Keratinocyte (primary cell): ENCODE data around the gene RNF166. TPM values are rescaled to one million over a fixed set of nuclear protein-coding genes. Genes with fewer than 3 reads are reported as not detected.

ENCODE experiments used
- DNase-seq: peaks from one replicate; pipeline ENCODE4 v3.0.0-alpha.2; 2011; ENCODE audit warnings: low read depth, missing footprints, low spot score
- FAIRE-seq: peaks from 2 replicates; lab custom pipeline; 2011; peaks lifted over from hg19 to GRCh38; lab: Jason Lieb, UNC
- H2AFZ ChIP-seq: 2 replicates; pipeline ENCODE4 v1.6.0; 2012; ENCODE audit warnings: low read length, control low read depth, inconsistent platforms; ENCODE audit not compliant: control insufficient read depth
- H3K27ac ChIP-seq: 2 replicates; pipeline ENCODE4 v1.5.1; 2011; ENCODE audit warnings: low read length; ENCODE audit not compliant: control insufficient read depth, insufficient read depth
- H3K27me3 ChIP-seq: 3 replicates; pipeline ENCODE4 v1.6.0; 2011; ENCODE audit warnings: low read length; ENCODE audit not compliant: control insufficient read depth, insufficient read depth; ENCODE audit errors: extremely low read depth
- H3K36me3 ChIP-seq, 2 experiments: 2 replicates in 1 of 2; 3 replicates in 1 of 2; pipeline ENCODE4 v1.5.1; 2011; ENCODE audit warnings: low read length in 2 of 2, mild to moderate bottlenecking in 1 of 2; ENCODE audit not compliant: control insufficient read depth in 2 of 2, insufficient read depth in 2 of 2; ENCODE audit errors: extremely low read depth in 1 of 2
- H3K4me1 ChIP-seq: 3 replicates; pipeline ENCODE4 v1.5.1; 2011; ENCODE audit warnings: low read length; ENCODE audit not compliant: control insufficient read depth, insufficient read depth; ENCODE audit errors: extremely low read depth
- H3K4me2 ChIP-seq: 3 replicates; pipeline ENCODE4 v1.6.0; 2011; ENCODE audit warnings: low read depth, low read length; ENCODE audit not compliant: control insufficient read depth, insufficient read depth; ENCODE audit errors: extremely low read depth
- H3K4me3 ChIP-seq, 3 experiments: fragments of 200-600 bp in 1 of 3; sonication (generic) in 1 of 3; 2 replicates in 2 of 3; 3 replicates in 1 of 3; pipeline ENCODE4 v1.5.1; 2011 to 2016; ENCODE audit warnings: low read length in 3 of 3, mild to moderate bottlenecking in 3 of 3, control low read depth in 2 of 3, inconsistent platforms in 1 of 3, low read depth in 1 of 3, mixed read lengths in 1 of 3, mixed run types in 1 of 3, moderate library complexity in 1 of 3; ENCODE audit not compliant: control insufficient read depth in 2 of 3, insufficient read depth in 2 of 3; ENCODE audit errors: extremely low read depth in 1 of 3
- H3K79me2 ChIP-seq: 2 replicates; pipeline ENCODE4 v1.6.0; 2012; ENCODE audit warnings: low read length; ENCODE audit not compliant: control insufficient read depth, insufficient read depth
- H3K9ac ChIP-seq: 3 replicates; pipeline ENCODE4 v1.6.0; 2011; ENCODE audit warnings: low read length; ENCODE audit not compliant: control insufficient read depth, insufficient read depth; ENCODE audit errors: extremely low read depth
- H3K9me1 ChIP-seq: 3 replicates; pipeline ENCODE4 v1.6.0; 2011; ENCODE audit warnings: low read length; ENCODE audit not compliant: control insufficient read depth, insufficient read depth; ENCODE audit errors: extremely low read depth
- H3K9me3 ChIP-seq: 2 replicates; pipeline ENCODE4 v1.5.1; 2012; ENCODE audit warnings: low read depth, low read length; ENCODE audit not compliant: control insufficient read depth
- H4K20me1 ChIP-seq: 3 replicates; pipeline ENCODE4 v1.6.0; 2011; ENCODE audit warnings: low read length; ENCODE audit not compliant: control insufficient read depth, insufficient read depth; ENCODE audit errors: extremely low read depth
- CTCF ChIP-seq, 3 experiments: IDR thresholded peaks in 1 of 3; conservative IDR thresholded peaks in 1 of 3; optimal IDR thresholded peaks in 1 of 3; 2 replicates in 2 of 3; 3 replicates in 1 of 3; pipeline versions ENCODE3 to v1.5.1; 2011; ENCODE audit warnings: low read length in 3 of 3, mild to moderate bottlenecking in 3 of 3, moderate library complexity in 2 of 3, control low read depth in 1 of 3, inconsistent platforms in 1 of 3; ENCODE audit not compliant: insufficient read depth in 2 of 3; ENCODE audit errors: extremely low read depth in 1 of 3
- EZH2 ChIP-seq: IDR thresholded peaks from one replicate; pipeline ENCODE4 v1.6.1; 2012; ENCODE audit warnings: inconsistent platforms, mild to moderate bottlenecking, low read length, moderate library complexity
- dilution Hi-C: fragments of 300-500 bp; cut with MboI; formaldehyde crosslinking; loops from one replicate; pipeline ENCODE4 v1.7.0; 2020; ENCODE audit warnings: low sequenced_read_pairs; ENCODE audit not compliant: extremely low pct_ligation_motif_present
- polyA plus RNA-seq, 5 experiments: library from polyadenylated mRNA; depleted of rRNA in 3 of 5; stranded (reverse) in 3 of 5; stranded (forward) in 1 of 5; unstranded in 1 of 5; fragments of >200 nt; gene quantifications; 1 replicate in 1 of 5; 2 replicates in 3 of 5; 3 replicates in 1 of 5; pipeline versions ENCODE4 v1.2.1 to v1.2.3, GENCODE V29; 2011 to 2012; ENCODE audit warnings: missing spikeins in 2 of 5, low read depth in 1 of 5, low replicate concordance in 1 of 5

Gene RNF166
- polyA plus RNA-seq, 1 donor (not counting 4 experiments of a cell fraction or from before 2014, with no cell fraction given) = 3.4 TPM

- H3K9me1 ChIP-seq = no peaks in the 10 kb centered on the region
- H3K36me3 ChIP-seq = peaks cover 6 to 16% of the 10 kb centered on the region in 2 experiments
- H3K79me2 ChIP-seq = peaks cover 62% of the 10 kb centered on the region
- H2AFZ ChIP-seq = peak overlapping the region; percentile 63
- H3K4me2 ChIP-seq = peak overlapping the region; percentile 81
- dilution Hi-C loops = loop anchor here (25.0 kb wide), 1 partner anchor 100 kb away; no protein-coding TSS in a partner anchor
- H3K4me1 ChIP-seq = peaks cover 19% of the 10 kb centered on the region
- peaks cover 15% of the 10 kb centered on the region for H4K20me1 ChIP-seq
- peak overlapping the region; percentile 82 for H3K27ac ChIP-seq
- FAIRE-seq = no peak
- H3K4me3 ChIP-seq = peak overlapping the region; percentile 76 to 96 (median 84)
- H3K9ac ChIP-seq = peak overlapping the region; percentile 84
- no peak for DNase-seq
- H3K9me3 ChIP-seq = no peaks in the 10 kb centered on the region
- H3K27me3 ChIP-seq = no peaks in the 10 kb centered on the region
- TF ChIP-seq EZH2 (no peak), CTCF (optimal IDR thresholded peaks at IDR 0.05 in 1 of 3, IDR thresholded peaks at IDR 0.05 in 1 of 3, conservative IDR thresholded peaks at IDR 0.05 in 1 of 3; ENCODE audit: extremely low read depth in 1 of 3, insufficient read depth in 2 of 3, low read length in 3 of 3) (no peak)
These were observed 43.9 kb downstream of the RNF166 start for GRCh38 chr16:88662222-88662842.

GRCh38 chr16:88661468-88661867, 44.7 kb downstream of the RNF166 start:
- no peaks in the 10 kb centered on the region for H3K27me3 ChIP-seq
- no peak overlapping the region for H2AFZ ChIP-seq
- peaks cover 15 to 17% of the 10 kb centered on the region in 2 experiments for H3K36me3 ChIP-seq
- H3K4me1 ChIP-seq = peaks cover 19% of the 10 kb centered on the region
- no peaks in the 10 kb centered on the region for H3K9me1 ChIP-seq
- dilution Hi-C loops = loop anchor here (25.0 kb wide), 1 partner anchor 101 kb away; no protein-coding TSS in a partner anchor
- peak overlapping the region; percentile 51 to 96 (median 84) for H3K4me3 ChIP-seq
- no peak overlapping the region for H3K27ac ChIP-seq
- TF ChIP-seq CTCF (optimal IDR thresholded peaks at IDR 0.05 in 1 of 3, IDR thresholded peaks at IDR 0.05 in 1 of 3, conservative IDR thresholded peaks at IDR 0.05 in 1 of 3; ENCODE audit: extremely low read depth in 1 of 3, insufficient read depth in 2 of 3, low read length in 3 of 3) = no peak
- DNase-seq = no peak
- H3K9me3 ChIP-seq = no peaks in the 10 kb centered on the region
- peak overlapping the region; percentile 81 for H3K4me2 ChIP-seq
- peaks cover 67% of the 10 kb centered on the region for H3K79me2 ChIP-seq
- no peak for FAIRE-seq
- H3K9ac ChIP-seq = no peak overlapping the region
- peaks cover 22% of the 10 kb centered on the region for H4K20me1 ChIP-seq
